ENCODE measurements around the gene PDIA4.

- no peak for TF ChIP-seq ZNF274 (IDR thresholded peaks at IDR 0.05; ENCODE audit: low read depth, low read length)
- no peak for TF ChIP-seq SUZ12 (IDR thresholded peaks at IDR 0.05; ENCODE audit: extremely low read depth, insufficient read depth, insufficient read length)
Observed at GRCh38 chr7:149075286-149075685, 47.0 kb upstream of the PDIA4 start.

Data from NT2/D1 (cell line).